ENCODE results near the gene C4orf50.

Gene C4orf50

GRCh38 chr4:5940470-5941203, 77.6 kb downstream of the C4orf50 start:
- DNase-seq, result peak; percentile 44 to 77

DNA sequence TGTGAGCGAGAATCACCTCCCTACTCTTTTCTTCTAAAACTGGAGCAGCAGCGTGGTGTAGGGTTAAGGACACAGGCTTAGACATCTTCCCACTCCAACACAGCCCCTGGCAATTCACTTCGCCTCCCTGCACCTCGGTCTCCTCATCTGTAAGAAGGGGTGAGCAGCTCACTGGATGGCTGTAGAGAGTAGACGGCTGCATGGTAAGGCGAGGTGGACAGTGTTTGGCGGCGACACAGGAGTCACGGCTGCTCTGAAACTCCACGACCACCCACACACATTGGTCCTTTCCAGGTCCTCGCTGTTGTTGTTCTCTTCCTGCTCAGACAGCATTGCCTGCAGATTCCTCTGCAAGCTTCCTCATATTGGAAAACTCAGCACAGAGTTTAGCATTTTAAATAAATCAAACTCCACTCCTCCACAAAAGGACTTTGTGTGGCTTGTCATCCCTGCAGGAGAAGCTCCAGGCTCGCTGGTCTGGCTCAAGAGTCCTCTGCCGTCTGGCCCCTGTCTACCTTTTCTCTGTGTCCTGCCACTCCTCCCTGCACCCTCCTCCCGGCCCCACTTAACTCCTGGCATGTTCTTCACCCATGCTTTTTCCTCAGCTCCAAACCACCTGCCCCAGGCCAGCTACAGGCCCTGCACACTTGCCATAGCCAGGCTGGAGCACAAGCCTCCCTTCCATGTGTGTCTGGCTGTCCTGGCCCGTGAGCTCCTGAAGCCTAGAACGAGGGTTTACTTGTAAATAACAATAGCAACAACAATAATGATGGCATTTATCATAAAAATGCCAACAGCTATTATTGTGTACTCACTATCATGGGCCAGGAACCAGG, 84.0 kb downstream of the C4orf50 start:
- DNase-seq, result no peak

DNA sequence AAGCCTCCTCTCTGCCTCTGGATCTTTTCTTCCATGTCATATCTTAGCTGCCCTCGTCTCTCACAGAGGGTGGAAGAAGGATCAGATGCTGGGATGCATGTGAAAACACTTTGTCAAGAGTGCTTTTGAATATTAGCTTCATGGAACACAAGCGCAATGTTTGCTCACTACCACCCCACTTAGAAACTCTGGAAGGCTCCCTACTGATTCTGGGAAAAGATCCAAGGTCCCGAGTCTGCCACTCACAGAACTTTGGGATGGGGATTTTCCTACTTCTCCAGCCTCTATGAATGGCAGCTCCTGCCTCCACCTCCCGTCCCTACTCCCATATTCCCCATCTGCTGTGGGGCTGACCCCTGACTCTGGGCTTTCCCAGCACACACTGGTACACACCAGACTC, 85.1 kb downstream of the C4orf50 start:
- DNase-seq, result peak; percentile 59 to 71

- DNase-seq, result peak; percentile 85 to 89
These were observed 86.1 kb downstream of the C4orf50 start for GRCh38 chr4:5932035-5932568.

GRCh38 chr4:5931526-5931925, 86.7 kb downstream of the C4orf50 start:
- DNase-seq, result peak in 1 of 2 experiments; percentile 85

DNA sequence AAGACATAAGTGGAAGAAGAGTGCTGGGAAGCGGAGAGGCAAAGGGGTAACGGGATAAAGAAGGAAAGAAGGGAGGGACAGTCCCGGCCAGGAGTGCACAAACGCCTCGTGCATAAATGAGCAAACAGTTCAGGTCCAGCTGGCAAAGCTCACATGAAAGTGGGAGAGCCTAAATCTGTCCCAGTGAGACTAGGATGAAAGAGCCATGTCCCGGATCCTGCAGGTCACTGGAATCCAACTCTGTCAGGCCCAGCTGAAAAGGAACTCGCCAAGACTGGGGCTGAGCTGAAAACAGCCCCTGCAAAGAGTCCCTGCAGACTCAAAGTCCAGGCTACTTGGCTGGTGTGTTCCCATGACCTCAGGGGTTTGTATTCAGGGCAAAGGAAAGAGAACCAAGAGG, 87.4 kb downstream of the C4orf50 start:
- DNase-seq, result no peak

DNA sequence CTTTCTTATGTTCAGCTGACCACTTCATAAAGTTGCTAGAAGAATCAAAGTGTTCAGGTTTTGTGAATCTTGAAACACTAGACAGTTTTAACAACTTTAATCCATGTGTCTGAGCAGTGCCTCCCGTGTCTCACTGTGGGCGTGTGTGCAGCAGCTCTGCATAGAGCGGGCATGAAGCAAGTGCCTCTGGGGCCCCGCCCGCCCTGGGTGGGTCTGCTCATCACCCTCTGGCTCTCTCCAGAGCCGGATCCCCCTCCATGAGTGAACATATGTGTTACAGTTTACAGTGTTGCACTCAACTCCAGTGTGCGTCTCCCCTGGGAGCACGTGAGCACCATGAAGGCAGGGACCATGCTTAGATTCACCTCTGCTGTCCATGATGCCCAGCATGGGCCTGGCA, 87.8 kb downstream of the C4orf50 start:
- DNase-seq, result no peak

GRCh38 chr4:5928844-5929420, 89.3 kb downstream of the C4orf50 start:
- DNase-seq, result no peak

- DNase-seq, result peak in 1 of 2 experiments; percentile 40
These were observed 90.0 kb downstream of the C4orf50 start for GRCh38 chr4:5928274-5928673.

GRCh38 chr4:5927747-5928146, 90.5 kb downstream of the C4orf50 start:
- no peak for DNase-seq

DNA sequence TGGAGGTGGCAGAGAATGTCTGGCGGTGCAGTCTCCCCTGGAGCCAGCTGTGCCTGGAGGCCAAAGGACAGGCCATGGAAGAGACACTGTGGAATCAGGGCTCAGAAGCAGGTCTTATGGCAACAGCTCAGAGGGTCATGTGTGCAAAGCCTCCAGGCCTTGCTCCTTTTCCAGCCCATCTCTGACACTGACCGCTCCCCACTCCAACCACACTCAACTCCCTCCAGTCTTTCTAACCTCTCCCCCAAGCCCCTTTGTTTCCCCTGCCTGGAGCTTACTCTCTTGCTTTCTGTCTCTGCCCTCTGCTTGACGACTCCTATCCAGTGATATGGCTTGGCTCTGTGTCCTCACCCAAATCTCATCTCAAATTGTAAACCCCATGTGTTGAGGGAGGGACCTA, 91.1 kb downstream of the C4orf50 start:
- DNase-seq, result no peak

- no peak for DNase-seq
These were observed 91.6 kb downstream of the C4orf50 start for GRCh38 chr4:5926598-5926997.

GRCh38 chr4:5925419-5926200, 92.6 kb downstream of the C4orf50 start:
- DNase-seq, result no peak

- DNase-seq, result no peak
These were observed 93.6 kb downstream of the C4orf50 start for GRCh38 chr4:5924461-5925125.

GRCh38 chr4:5923376-5923775, 94.9 kb downstream of the C4orf50 start:
- no peak for DNase-seq

GRCh38 chr4:5922556-5922955, 95.7 kb downstream of the C4orf50 start:
- no peak for DNase-seq

GRCh38 chr4:5921981-5922380, 96.2 kb downstream of the C4orf50 start:
- DNase-seq, result no peak

DNA sequence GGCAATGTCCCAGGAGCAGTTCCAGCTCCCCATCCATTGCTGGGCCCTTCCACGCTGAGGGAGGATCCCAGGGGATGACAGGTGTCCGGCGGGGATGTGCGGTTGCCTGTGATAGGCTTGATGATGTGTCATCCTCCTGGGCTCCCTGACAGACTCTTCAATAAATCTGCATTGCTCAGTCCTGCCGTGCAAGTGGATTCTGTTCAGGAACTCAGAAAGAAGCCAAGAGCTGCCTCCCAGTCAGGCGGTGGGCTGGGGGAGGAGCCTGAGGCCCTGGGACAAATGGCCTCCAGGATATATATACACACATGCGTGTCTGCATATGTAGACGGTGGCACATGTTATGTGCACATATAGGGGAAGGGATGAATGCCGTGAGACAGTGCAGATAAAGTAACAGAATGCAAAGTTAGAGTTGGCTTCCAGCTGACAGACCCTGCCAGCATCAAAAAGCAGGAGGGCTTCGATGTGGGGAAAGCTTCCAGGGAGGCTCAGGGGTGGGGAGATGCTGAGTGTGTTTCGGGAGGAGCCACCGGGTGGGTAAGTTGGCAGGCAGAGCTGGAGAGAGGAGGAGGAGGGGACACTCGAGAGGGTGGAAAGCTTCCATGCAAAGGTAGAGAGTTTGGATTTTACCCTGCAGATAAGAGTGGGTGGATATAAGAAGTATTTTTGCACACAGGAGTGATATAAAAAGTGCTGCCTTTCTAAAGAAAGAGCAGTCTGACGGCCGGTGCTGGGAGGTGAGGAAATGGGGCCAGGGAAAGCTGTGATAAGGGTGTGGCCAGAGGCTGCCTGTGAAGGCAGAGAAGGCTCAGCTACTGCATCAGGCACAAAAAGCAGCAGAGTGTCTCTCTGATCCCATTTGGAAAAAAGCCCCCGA, 96.9 kb downstream of the C4orf50 start:
- DNase-seq, result no peak

DNA sequence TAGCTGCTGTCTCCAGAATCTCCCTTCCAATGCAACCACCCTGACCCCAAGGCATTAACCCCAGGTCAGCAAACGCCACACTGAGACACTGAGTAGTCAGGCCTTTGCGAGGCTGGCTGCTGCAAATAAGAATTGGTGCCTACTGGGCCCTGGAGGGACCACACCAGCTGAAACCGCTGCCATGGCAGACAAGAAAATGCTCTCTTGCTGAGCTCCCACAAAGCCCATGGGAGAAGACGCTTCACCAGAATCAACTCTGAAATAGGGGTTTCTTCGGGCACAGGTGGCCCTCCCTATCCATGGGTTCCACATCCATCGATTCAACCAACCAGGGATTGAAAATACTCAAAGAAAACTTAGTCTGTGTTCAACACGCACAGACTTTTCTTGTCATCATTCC, 98.7 kb downstream of the C4orf50 start:
- no peak for DNase-seq

GRCh38 chr4:5919044-5919443, 99.2 kb downstream of the C4orf50 start:
- no peak for DNase-seq

GRCh38 chr4:5918331-5918985, 99.8 kb downstream of the C4orf50 start:
- DNase-seq, result no peak
